ENCODE data around the gene THAP7. TPM values are rescaled to one million over a fixed set of nuclear protein-coding genes. Genes with fewer than 3 reads are reported as not detected.

Gene THAP7
- total RNA-seq, 1 donor from 2014 or later: 14.7 TPM

- TF ChIP-seq EZH2 (IDR thresholded peaks at IDR 0.05) (no peak), EZH2phosphoT487 (IDR thresholded peaks at IDR 0.05) (no peak), CTCF (IDR thresholded peaks at IDR 0.05) (no peak)
- peaks cover 21% of the 10 kb centered on the region for H3K27me3 Mint-ChIP-seq (ENCODE audit: insufficient read depth, low read depth)
- Histone ChIP-seq H3F3A (ENCODE audit: low read depth) (peaks cover 7% of the 10 kb centered on the region), H3K4me3 (no peak overlapping the region), H2AFZ (replicated peaks) (no peak overlapping the region), H3K4me1 (no peaks in the 10 kb centered on the region), H3K27me3 (peaks cover 44% of the 10 kb centered on the region), H4K20me1 (ENCODE audit: low read depth) (no peaks in the 10 kb centered on the region), H3K4me2 (no peak overlapping the region), H3K79me2 (ENCODE audit: low read depth) (no peaks in the 10 kb centered on the region), H3K9me3 (ENCODE audit: low read depth) (no peaks in the 10 kb centered on the region), H3K27ac (no peak overlapping the region), H3K36me3 (no peaks in the 10 kb centered on the region), H3K9ac (no peak overlapping the region)
- H3K4me3 Mint-ChIP-seq: peak overlapping the region; percentile 28
- peak overlapping the region; percentile 89 for H3K27ac Mint-ChIP-seq
- peaks cover 28% of the 10 kb centered on the region for H3K4me1 Mint-ChIP-seq
- DNase-seq (ENCODE audit: low spot score): no peak
- no peaks in the 10 kb centered on the region for H3K36me3 Mint-ChIP-seq
- H3K9me3 Mint-ChIP-seq: no peaks in the 10 kb centered on the region
These were observed 27.6 kb upstream of the THAP7 start for GRCh38 chr22:21029486-21030025.

- Mint-ChIP-seq H3K36me3 (no peaks in the 10 kb centered on the region), H3K27me3 (ENCODE audit: insufficient read depth, low read depth) (peaks cover 21% of the 10 kb centered on the region), H3K27ac (peak overlapping the region; percentile 89), H3K4me3 (no peak overlapping the region), H3K9me3 (no peaks in the 10 kb centered on the region), H3K4me1 (peaks cover 28% of the 10 kb centered on the region)
- Histone ChIP-seq H3K4me2 (no peak overlapping the region), H3F3A (ENCODE audit: low read depth) (peaks cover 7% of the 10 kb centered on the region), H3K4me3 (no peak overlapping the region), H2AFZ (replicated peaks) (no peak overlapping the region), H3K9me3 (ENCODE audit: low read depth) (no peaks in the 10 kb centered on the region), H3K4me1 (no peaks in the 10 kb centered on the region), H3K27me3 (peaks cover 35% of the 10 kb centered on the region), H3K79me2 (ENCODE audit: low read depth) (no peaks in the 10 kb centered on the region), H3K9ac (no peak overlapping the region), H4K20me1 (ENCODE audit: low read depth) (no peaks in the 10 kb centered on the region), H3K27ac (no peak overlapping the region), H3K36me3 (no peaks in the 10 kb centered on the region)
- TF ChIP-seq EZH2 (IDR thresholded peaks at IDR 0.05): no peak
- TF ChIP-seq EZH2phosphoT487 (IDR thresholded peaks at IDR 0.05): no peak
- no peak for TF ChIP-seq CTCF (IDR thresholded peaks at IDR 0.05)
- DNase-seq (ENCODE audit: low spot score): no peak
These were observed 26.6 kb upstream of the THAP7 start for GRCh38 chr22:21028277-21029251.

- H3K4me1 Mint-ChIP-seq: peaks cover 22% of the 10 kb centered on the region
- no peak overlapping the region for H3K4me2 ChIP-seq
- H3K27ac Mint-ChIP-seq: peak overlapping the region; percentile 79
These were observed 25.1 kb upstream of the THAP7 start for GRCh38 chr22:21026783-21027692.

More at GRCh38 chr22:21026783-21027692, 25.1 kb upstream of the THAP7 start:
- DNase-seq (ENCODE audit: low spot score): no peak
- no peaks in the 10 kb centered on the region for H3F3A ChIP-seq (ENCODE audit: low read depth)
- Mint-ChIP-seq H3K4me3 (no peak overlapping the region), H3K36me3 (no peaks in the 10 kb centered on the region), H3K27me3 (ENCODE audit: insufficient read depth, low read depth) (peaks cover 16% of the 10 kb centered on the region), H3K9me3 (no peaks in the 10 kb centered on the region)
- H3K4me1 ChIP-seq: no peaks in the 10 kb centered on the region
- H2AFZ ChIP-seq (replicated peaks): no peak overlapping the region
- H3K27ac ChIP-seq: no peak overlapping the region
- no peaks in the 10 kb centered on the region for H3K79me2 ChIP-seq (ENCODE audit: low read depth)
- no peaks in the 10 kb centered on the region for H3K36me3 ChIP-seq
- H4K20me1 ChIP-seq (ENCODE audit: low read depth): no peaks in the 10 kb centered on the region
- peaks cover 20% of the 10 kb centered on the region for H3K27me3 ChIP-seq
- no peak overlapping the region for H3K9ac ChIP-seq
- no peaks in the 10 kb centered on the region for H3K9me3 ChIP-seq (ENCODE audit: low read depth)
- H3K4me3 ChIP-seq: no peak overlapping the region
- TF ChIP-seq CTCF (IDR thresholded peaks at IDR 0.05) (no peak), EZH2phosphoT487 (IDR thresholded peaks at IDR 0.05) (no peak), EZH2 (IDR thresholded peaks at IDR 0.05) (no peak)

All from neural progenitor cell (in vitro differentiated cells).